HepG2 (cell line): ENCODE results near the gene FMNL1. TPM values are rescaled to one million over a fixed set of nuclear protein-coding genes. Genes with fewer than 3 reads are reported as not detected.

Experiments
- EED ChIP-seq: sonication (generic); formaldehyde crosslinking; IDR thresholded peaks from 2 replicates; pipeline ENCODE4 v1.5.0; 2020; ENCODE audit warnings: mild to moderate bottlenecking, missing genetic modification reagents
- IRF2 ChIP-seq: IDR thresholded peaks from 2 replicates; pipeline ENCODE4 v1.6.1; 2018; ENCODE audit warnings: missing genetic modification reagents, missing compliant biosample characterization
- LCORL ChIP-seq, 2 experiments: fragments of 450-650 bp in 1 of 2; sonication (generic) in 1 of 2; formaldehyde crosslinking in 1 of 2; IDR thresholded peaks; 2 replicates each; pipeline versions ENCODE4 v1.5.0 to v1.6.1; 2017 to 2020; ENCODE audit warnings: antibody characterized with exemption in 1 of 2, missing genetic modification reagents in 1 of 2
- NFIC ChIP-seq: IDR thresholded peaks from 2 replicates; pipeline ENCODE4 v1.6.1; 2012; ENCODE audit warnings: mild to moderate bottlenecking, low read length, inconsistent platforms
- PRMT3 ChIP-seq: sonication (generic); formaldehyde crosslinking; IDR thresholded peaks from 2 replicates; pipeline ENCODE4 v1.8.1; 2022; ENCODE audit warnings: low read depth, mild to moderate bottlenecking, moderate library complexity, missing genetic modification reagents, borderline replicate concordance
- REPIN1 ChIP-seq: sonication (generic); formaldehyde crosslinking; IDR thresholded peaks from 2 replicates; pipeline ENCODE4 v1.8.0; 2022; ENCODE audit warnings: missing genetic modification reagents, low read depth, mild to moderate bottlenecking, borderline replicate concordance
- RXRB ChIP-seq: IDR thresholded peaks from 2 replicates; pipeline ENCODE4 v1.6.1; 2016; ENCODE audit warnings: borderline replicate concordance, missing genetic modification reagents, missing compliant biosample characterization
- SATB2 ChIP-seq: sonication (generic); formaldehyde crosslinking; IDR thresholded peaks from 2 replicates; pipeline ENCODE4 v1.5.0; 2020; ENCODE audit warnings: missing genetic modification reagents
- THAP7 ChIP-seq: sonication (generic); formaldehyde crosslinking; IDR thresholded peaks from 2 replicates; pipeline ENCODE4 v1.8.1; 2023; ENCODE audit warnings: mild to moderate bottlenecking, missing genetic modification reagents
- ZNF326 ChIP-seq: sonication (generic); formaldehyde crosslinking; IDR thresholded peaks from 2 replicates; pipeline ENCODE4 v1.4.0; 2020; ENCODE audit warnings: missing genetic modification reagents, borderline replicate concordance
- ZNF607 ChIP-seq: sonication (generic); formaldehyde crosslinking; IDR thresholded peaks from 2 replicates; pipeline ENCODE4 v1.5.1; 2020; ENCODE audit warnings: missing genetic modification reagents, mild to moderate bottlenecking, borderline replicate concordance
- ZNF772 ChIP-seq: sonication (generic); formaldehyde crosslinking; IDR thresholded peaks from 2 replicates; pipeline ENCODE4 v1.5.0; 2020; ENCODE audit warnings: mild to moderate bottlenecking, missing genetic modification reagents
- polyA plus RNA-seq, 8 experiments: library from polyadenylated mRNA; depleted of rRNA in 3 of 8; stranded (reverse) in 7 of 8; unstranded in 1 of 8; fragments of >200 nt; fragmentation: Illumina TruSeq in 4 of 8; extraction: Trizol in 4 of 8; gene quantifications; 2 replicates each; pipeline versions ENCODE4 v1.2.1 to v1.2.3, GENCODE V29; 2011 to 2016; ENCODE audit warnings: low read depth in 4 of 8, missing spikeins in 1 of 8, mixed read lengths in 1 of 8; ENCODE audit not compliant: insufficient read depth in 1 of 8
- total RNA-seq, 5 experiments: library from RNA; depleted of rRNA; stranded (reverse); fragments of >200 nt; fragmentation: Illumina TruSeq; extraction: Trizol; gene quantifications; 2 replicates each; pipeline ENCODE4 v1.2.3, GENCODE V29; 2016; ENCODE audit warnings: low read depth in 1 of 5
- TF ChIP-seq, protein P1 (sequence below): sonication (generic); formaldehyde crosslinking; conservative IDR thresholded peaks from 2 replicates; pipeline ENCODE4 v1.8.0; 2022; ENCODE audit warnings: mild to moderate bottlenecking, moderate library complexity, missing genetic modification reagents
- TF ChIP-seq, protein P2 (sequence below): IDR thresholded peaks from 2 replicates; pipeline ENCODE4 v1.6.1; 2016; ENCODE audit warnings: low read depth, missing genetic modification reagents, missing compliant biosample characterization
- TF ChIP-seq, protein P3 (sequence below): IDR thresholded peaks from 2 replicates; pipeline ENCODE4 v1.6.1; 2012; ENCODE audit warnings: low read length, improper control_type of control experiment
- TF ChIP-seq, protein P4 (sequence below): sonication (generic); formaldehyde crosslinking; IDR thresholded peaks from 2 replicates; pipeline ENCODE4 v1.5.0; 2020; ENCODE audit warnings: missing genetic modification reagents

FMNL1 gene
- total and polyA plus RNA-seq, 2 of the 13 experiments (the other 11 are each of a cell fraction or from before 2014, with no cell fraction given), result 0.53 to 0.70 TPM

DNA sequence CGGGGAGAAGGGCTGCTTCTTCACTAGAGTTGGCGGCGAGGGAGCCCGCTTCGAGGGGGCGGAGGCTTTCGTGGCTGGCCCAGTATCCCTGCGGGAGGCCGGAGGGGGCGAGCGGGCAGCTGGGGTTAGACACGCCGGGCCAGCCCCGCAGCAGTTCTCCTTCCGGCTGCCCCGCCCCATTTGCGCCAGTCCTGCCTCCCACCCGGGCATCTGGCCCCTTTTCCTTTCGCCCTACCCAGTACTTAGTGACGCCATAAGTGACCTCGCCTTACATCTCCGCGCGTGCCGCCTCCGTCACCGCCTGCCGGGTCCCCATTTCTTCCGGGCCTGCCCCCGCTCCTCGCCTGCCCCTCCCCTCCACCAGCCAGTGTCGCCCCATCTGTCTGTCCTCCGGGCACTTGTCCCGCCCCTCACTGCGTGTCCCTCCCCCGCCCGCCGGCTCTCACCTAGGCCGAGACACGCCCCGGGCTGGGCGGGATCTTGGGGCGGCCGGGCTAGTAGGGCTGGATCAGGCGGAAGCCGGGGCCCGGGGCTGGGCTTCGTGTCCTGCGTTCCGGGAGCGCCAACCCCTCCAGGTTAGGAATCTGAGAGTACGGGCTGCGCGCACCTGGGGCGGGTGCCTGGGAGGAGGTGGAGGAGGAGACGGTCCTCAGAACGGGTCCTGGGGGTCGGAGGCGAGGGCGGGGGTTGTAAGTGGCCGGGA lies 25.9 kb downstream of the FMNL1 start (continued):
- TF ChIP-seq THAP7 (CRISPR knock-in tag) (no peak), RXRB (peak; percentile 33), IRF2 (CRISPR knock-in tag) (peak; percentile 34; the same call in 1 of the 2 replicates), REPIN1 (CRISPR knock-in tag) (0 out of 2 replicates have a peak, but pooled peaks have one; percentile 46), NFIC (no peak), SATB2 (0 out of 2 replicates have a peak, but pooled peaks have one; percentile 73), EED (no peak), ZNF607 (CRISPR knock-in tag) (peak; percentile 86), LCORL (IDR thresholded peaks at IDR 0.05) (no peak), LCORL (CRISPR knock-in tag; IDR thresholded peaks at IDR 0.05) (no peak), PRMT3 (CRISPR knock-in tag) (no peak), ZNF772 (no peak), ZNF326 (CRISPR knock-in tag) (no peak)
- TF ChIP-seq, protein P1, sequence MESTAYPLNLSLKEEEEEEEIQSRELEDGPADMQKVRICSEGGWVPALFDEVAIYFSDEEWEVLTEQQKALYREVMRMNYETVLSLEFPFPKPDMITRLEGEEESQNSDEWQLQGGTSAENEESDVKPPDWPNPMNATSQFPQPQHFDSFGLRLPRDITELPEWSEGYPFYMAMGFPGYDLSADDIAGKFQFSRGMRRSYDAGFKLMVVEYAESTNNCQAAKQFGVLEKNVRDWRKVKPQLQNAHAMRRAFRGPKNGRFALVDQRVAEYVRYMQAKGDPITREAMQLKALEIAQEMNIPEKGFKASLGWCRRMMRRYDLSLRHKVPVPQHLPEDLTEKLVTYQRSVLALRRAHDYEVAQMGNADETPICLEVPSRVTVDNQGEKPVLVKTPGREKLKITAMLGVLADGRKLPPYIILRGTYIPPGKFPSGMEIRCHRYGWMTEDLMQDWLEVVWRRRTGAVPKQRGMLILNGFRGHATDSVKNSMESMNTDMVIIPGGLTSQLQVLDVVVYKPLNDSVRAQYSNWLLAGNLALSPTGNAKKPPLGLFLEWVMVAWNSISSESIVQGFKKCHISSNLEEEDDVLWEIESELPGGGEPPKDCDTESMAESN, result 0 out of 2 replicates have a peak, but pooled peaks have one; percentile 67
- TF ChIP-seq, protein P2, sequence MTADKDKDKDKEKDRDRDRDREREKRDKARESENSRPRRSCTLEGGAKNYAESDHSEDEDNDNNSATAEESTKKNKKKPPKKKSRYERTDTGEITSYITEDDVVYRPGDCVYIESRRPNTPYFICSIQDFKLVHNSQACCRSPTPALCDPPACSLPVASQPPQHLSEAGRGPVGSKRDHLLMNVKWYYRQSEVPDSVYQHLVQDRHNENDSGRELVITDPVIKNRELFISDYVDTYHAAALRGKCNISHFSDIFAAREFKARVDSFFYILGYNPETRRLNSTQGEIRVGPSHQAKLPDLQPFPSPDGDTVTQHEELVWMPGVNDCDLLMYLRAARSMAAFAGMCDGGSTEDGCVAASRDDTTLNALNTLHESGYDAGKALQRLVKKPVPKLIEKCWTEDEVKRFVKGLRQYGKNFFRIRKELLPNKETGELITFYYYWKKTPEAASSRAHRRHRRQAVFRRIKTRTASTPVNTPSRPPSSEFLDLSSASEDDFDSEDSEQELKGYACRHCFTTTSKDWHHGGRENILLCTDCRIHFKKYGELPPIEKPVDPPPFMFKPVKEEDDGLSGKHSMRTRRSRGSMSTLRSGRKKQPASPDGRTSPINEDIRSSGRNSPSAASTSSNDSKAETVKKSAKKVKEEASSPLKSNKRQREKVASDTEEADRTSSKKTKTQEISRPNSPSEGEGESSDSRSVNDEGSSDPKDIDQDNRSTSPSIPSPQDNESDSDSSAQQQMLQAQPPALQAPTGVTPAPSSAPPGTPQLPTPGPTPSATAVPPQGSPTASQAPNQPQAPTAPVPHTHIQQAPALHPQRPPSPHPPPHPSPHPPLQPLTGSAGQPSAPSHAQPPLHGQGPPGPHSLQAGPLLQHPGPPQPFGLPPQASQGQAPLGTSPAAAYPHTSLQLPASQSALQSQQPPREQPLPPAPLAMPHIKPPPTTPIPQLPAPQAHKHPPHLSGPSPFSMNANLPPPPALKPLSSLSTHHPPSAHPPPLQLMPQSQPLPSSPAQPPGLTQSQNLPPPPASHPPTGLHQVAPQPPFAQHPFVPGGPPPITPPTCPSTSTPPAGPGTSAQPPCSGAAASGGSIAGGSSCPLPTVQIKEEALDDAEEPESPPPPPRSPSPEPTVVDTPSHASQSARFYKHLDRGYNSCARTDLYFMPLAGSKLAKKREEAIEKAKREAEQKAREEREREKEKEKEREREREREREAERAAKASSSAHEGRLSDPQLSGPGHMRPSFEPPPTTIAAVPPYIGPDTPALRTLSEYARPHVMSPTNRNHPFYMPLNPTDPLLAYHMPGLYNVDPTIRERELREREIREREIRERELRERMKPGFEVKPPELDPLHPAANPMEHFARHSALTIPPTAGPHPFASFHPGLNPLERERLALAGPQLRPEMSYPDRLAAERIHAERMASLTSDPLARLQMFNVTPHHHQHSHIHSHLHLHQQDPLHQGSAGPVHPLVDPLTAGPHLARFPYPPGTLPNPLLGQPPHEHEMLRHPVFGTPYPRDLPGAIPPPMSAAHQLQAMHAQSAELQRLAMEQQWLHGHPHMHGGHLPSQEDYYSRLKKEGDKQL (CRISPR knock-in tag), result no peak
- TF ChIP-seq, protein P3, sequence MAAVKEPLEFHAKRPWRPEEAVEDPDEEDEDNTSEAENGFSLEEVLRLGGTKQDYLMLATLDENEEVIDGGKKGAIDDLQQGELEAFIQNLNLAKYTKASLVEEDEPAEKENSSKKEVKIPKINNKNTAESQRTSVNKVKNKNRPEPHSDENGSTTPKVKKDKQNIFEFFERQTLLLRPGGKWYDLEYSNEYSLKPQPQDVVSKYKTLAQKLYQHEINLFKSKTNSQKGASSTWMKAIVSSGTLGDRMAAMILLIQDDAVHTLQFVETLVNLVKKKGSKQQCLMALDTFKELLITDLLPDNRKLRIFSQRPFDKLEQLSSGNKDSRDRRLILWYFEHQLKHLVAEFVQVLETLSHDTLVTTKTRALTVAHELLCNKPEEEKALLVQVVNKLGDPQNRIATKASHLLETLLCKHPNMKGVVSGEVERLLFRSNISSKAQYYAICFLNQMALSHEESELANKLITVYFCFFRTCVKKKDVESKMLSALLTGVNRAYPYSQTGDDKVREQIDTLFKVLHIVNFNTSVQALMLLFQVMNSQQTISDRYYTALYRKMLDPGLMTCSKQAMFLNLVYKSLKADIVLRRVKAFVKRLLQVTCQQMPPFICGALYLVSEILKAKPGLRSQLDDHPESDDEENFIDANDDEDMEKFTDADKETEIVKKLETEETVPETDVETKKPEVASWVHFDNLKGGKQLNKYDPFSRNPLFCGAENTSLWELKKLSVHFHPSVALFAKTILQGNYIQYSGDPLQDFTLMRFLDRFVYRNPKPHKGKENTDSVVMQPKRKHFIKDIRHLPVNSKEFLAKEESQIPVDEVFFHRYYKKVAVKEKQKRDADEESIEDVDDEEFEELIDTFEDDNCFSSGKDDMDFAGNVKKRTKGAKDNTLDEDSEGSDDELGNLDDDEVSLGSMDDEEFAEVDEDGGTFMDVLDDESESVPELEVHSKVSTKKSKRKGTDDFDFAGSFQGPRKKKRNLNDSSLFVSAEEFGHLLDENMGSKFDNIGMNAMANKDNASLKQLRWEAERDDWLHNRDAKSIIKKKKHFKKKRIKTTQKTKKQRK, result no peak
- TF ChIP-seq, protein P4, sequence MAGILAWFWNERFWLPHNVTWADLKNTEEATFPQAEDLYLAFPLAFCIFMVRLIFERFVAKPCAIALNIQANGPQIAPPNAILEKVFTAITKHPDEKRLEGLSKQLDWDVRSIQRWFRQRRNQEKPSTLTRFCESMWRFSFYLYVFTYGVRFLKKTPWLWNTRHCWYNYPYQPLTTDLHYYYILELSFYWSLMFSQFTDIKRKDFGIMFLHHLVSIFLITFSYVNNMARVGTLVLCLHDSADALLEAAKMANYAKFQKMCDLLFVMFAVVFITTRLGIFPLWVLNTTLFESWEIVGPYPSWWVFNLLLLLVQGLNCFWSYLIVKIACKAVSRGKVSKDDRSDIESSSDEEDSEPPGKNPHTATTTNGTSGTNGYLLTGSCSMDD (CRISPR knock-in tag), result no peak
